CD8-positive, alpha-beta memory T cell (primary cell): ENCODE measurements around the gene CFAP206. TPM values are rescaled to one million over a fixed set of nuclear protein-coding genes. Genes with fewer than 3 reads are reported as not detected.

ENCODE experiments used
- CTCF ChIA-PET: fragments of 350-600 bp; sonication (Branson Sonifier 250); formaldehyde crosslinking; loops from one replicate; lab custom pipeline; 2021; ENCODE audit warnings: antibody characterized with exemption; lab: Charles Lee
- POLR2A ChIA-PET: fragments of 350-600 bp; sonication (Branson Sonifier 250); formaldehyde crosslinking; loops from one replicate; lab custom pipeline; 2021; ENCODE audit warnings: antibody characterized with exemption; lab: Charles Lee
- DNase-seq, 5 donors: peaks; one replicate each; pipeline versions ENCODE4 v3.0.0 to v3.0.0-alpha.2; 2020 to 2022; ENCODE audit warnings: mixed read lengths in 1 of 5
- H3K27ac ChIP-seq: one replicate; pipeline ENCODE4 v1.7.0; 2013; ENCODE audit warnings: low read depth, mild to moderate bottlenecking, low read length, moderate library complexity
- H3K27me3 ChIP-seq: 2 replicates; pipeline ENCODE4 v1.7.0; 2013; ENCODE audit warnings: low read length, mild to moderate bottlenecking; ENCODE audit not compliant: insufficient read depth, poor library complexity, severe bottlenecking
- H3K36me3 ChIP-seq: 2 replicates; pipeline ENCODE4 v1.7.0; 2013; ENCODE audit warnings: mild to moderate bottlenecking, low read length, moderate library complexity; ENCODE audit not compliant: insufficient read depth
- H3K4me1 ChIP-seq: 2 replicates; pipeline ENCODE4 v1.7.0; 2013; ENCODE audit warnings: mild to moderate bottlenecking, low read length, moderate library complexity; ENCODE audit not compliant: insufficient read depth
- H3K4me3 ChIP-seq: 2 replicates; pipeline ENCODE4 v1.7.0; 2013; ENCODE audit warnings: mild to moderate bottlenecking, low read length
- H3K9me3 ChIP-seq: 2 replicates; pipeline ENCODE4 v1.7.0; 2013; ENCODE audit warnings: mild to moderate bottlenecking, low read length
- H3K27ac Mint-ChIP-seq, 8 donors: one replicate each; pipeline ENCODE4 v1.8.0; 2020 to 2021; ENCODE audit warnings: mixed read lengths in 8 of 8, mild to moderate bottlenecking in 6 of 8, inconsistent platforms in 3 of 8, moderate library complexity in 3 of 8
- H3K27me3 Mint-ChIP-seq, 2 donors: one replicate each; pipeline ENCODE4 v1.8.0; 2020 to 2021; ENCODE audit warnings: mixed read lengths in 2 of 2, mild to moderate bottlenecking in 1 of 2, moderate library complexity in 1 of 2
- H3K36me3 Mint-ChIP-seq, 3 donors: one replicate each; pipeline ENCODE4 v1.8.0; 2020 to 2021; ENCODE audit warnings: mixed read lengths in 3 of 3, inconsistent platforms in 1 of 3, mild to moderate bottlenecking in 1 of 3
- H3K4me1 Mint-ChIP-seq, 3 donors: one replicate each; pipeline ENCODE4 v1.8.0; 2020 to 2021; ENCODE audit warnings: mixed read lengths in 3 of 3, inconsistent platforms in 1 of 3, mild to moderate bottlenecking in 1 of 3
- H3K4me3 Mint-ChIP-seq, 7 donors: one replicate each; pipeline ENCODE4 v1.8.0; 2020 to 2021; ENCODE audit warnings: mixed read lengths in 7 of 7, mild to moderate bottlenecking in 6 of 7, moderate library complexity in 4 of 7, inconsistent platforms in 2 of 7
- H3K9me3 Mint-ChIP-seq, 5 donors: one replicate each; pipeline ENCODE4 v1.8.0; 2020 to 2022; ENCODE audit warnings: mixed read lengths in 5 of 5, mild to moderate bottlenecking in 3 of 5, moderate library complexity in 2 of 5, inconsistent platforms in 1 of 5
- polyA plus RNA-seq: library from polyadenylated mRNA; unstranded; fragments of 300-500 nt; fragmentation: Illumina TruSeq; gene quantifications from one replicate; pipeline ENCODE4 v1.2.3, GENCODE V29; 2021
- total RNA-seq, 2 experiments: library from RNA; stranded (reverse); gene quantifications; one replicate each; pipeline ENCODE4 v1.2.3, GENCODE V29; 2021

The CFAP206 gene
- total and polyA plus RNA-seq, 3 experiments from 2014 or later: not detected

- Histone ChIP-seq H3K4me1 (no peaks in the 10 kb centered on the region), H3K27ac (no peak overlapping the region), H3K9me3 (no peaks in the 10 kb centered on the region), H3K36me3 (no peaks in the 10 kb centered on the region), H3K27me3 (no peaks in the 10 kb centered on the region), H3K4me3 (no peak overlapping the region)
- no peak overlapping the region for H3K27ac Mint-ChIP-seq
- peaks cover 4 to 26% of the 10 kb centered on the region in 2 donors for H3K27me3 Mint-ChIP-seq
- no peaks in the 10 kb centered on the region for H3K4me1 Mint-ChIP-seq
- CTCF ChIA-PET: interaction anchor here (1.6 kb wide), 1 partner anchor 10 kb away, joined by 3 read pairs; no protein-coding TSS in a partner anchor
- no peaks in the 10 kb centered on the region for H3K9me3 Mint-ChIP-seq
- H3K36me3 Mint-ChIP-seq: peaks cover 0 to 2% (median 0%) of the 10 kb centered on the region in 3 donors
- POLR2A ChIA-PET: no interaction called here
- H3K4me3 Mint-ChIP-seq: no peak overlapping the region
- no peak for DNase-seq
These were observed 22.7 kb downstream of the CFAP206 start for GRCh38 chr6:87430499-87430898.

GRCh38 chr6:87431263-87431662 lies 23.5 kb downstream of the CFAP206 start:
- no peaks in the 10 kb centered on the region for H3K27me3 ChIP-seq
- no peaks in the 10 kb centered on the region for H3K4me1 Mint-ChIP-seq
- H3K36me3 ChIP-seq: no peaks in the 10 kb centered on the region
- ChIA-PET CTCF (no interaction called here), POLR2A (no interaction called here)
- no peaks in the 10 kb centered on the region for H3K9me3 ChIP-seq
- no peak overlapping the region for H3K27ac Mint-ChIP-seq
- no peak overlapping the region for H3K4me3 ChIP-seq
- H3K27me3 Mint-ChIP-seq: peaks cover 4 to 26% of the 10 kb centered on the region in 2 donors
- no peak overlapping the region for H3K27ac ChIP-seq
- H3K9me3 Mint-ChIP-seq: no peaks in the 10 kb centered on the region
- H3K4me3 Mint-ChIP-seq: no peak overlapping the region
- H3K4me1 ChIP-seq: no peaks in the 10 kb centered on the region
- H3K36me3 Mint-ChIP-seq: peaks cover 0 to 2% (median 0%) of the 10 kb centered on the region in 3 donors
- no peak for DNase-seq

GRCh38 chr6:87436435-87436834 lies 28.7 kb downstream of the CFAP206 start:
- no peaks in the 10 kb centered on the region for H3K9me3 ChIP-seq
- no peaks in the 10 kb centered on the region for H3K36me3 ChIP-seq
- H3K27me3 ChIP-seq: no peaks in the 10 kb centered on the region
- Mint-ChIP-seq H3K27ac (no peak overlapping the region), H3K27me3 (peaks cover 5 to 26% of the 10 kb centered on the region in 2 donors), H3K9me3 (peaks cover 0 to 3% (median 0%) of the 10 kb centered on the region in 5 donors), H3K4me3 (no peak overlapping the region), H3K4me1 (no peaks in the 10 kb centered on the region), H3K36me3 (no peaks in the 10 kb centered on the region)
- DNase-seq: peak; percentile 4 to 59 (median 37)
- H3K4me3 ChIP-seq: no peak overlapping the region
- ChIA-PET POLR2A (no interaction called here), CTCF (interaction anchor here (0.6 kb wide), 1 partner anchor 28 kb away, joined by 3 read pairs; no protein-coding TSS in a partner anchor)
- no peaks in the 10 kb centered on the region for H3K4me1 ChIP-seq
- H3K27ac ChIP-seq: no peak overlapping the region

GRCh38 chr6:87441711-87442110 lies 33.9 kb downstream of the CFAP206 start:
- Mint-ChIP-seq H3K27ac (no peak overlapping the region), H3K4me1 (no peaks in the 10 kb centered on the region), H3K36me3 (peaks cover 0 to 3% (median 0%) of the 10 kb centered on the region in 3 donors), H3K27me3 (peaks cover 15 to 30% of the 10 kb centered on the region in 2 donors), H3K4me3 (no peak overlapping the region), H3K9me3 (peaks cover 4 to 13% (median 6%) of the 10 kb centered on the region in 5 donors)
- Histone ChIP-seq H3K9me3 (no peaks in the 10 kb centered on the region), H3K4me3 (no peak overlapping the region), H3K27me3 (no peaks in the 10 kb centered on the region), H3K4me1 (no peaks in the 10 kb centered on the region), H3K36me3 (no peaks in the 10 kb centered on the region), H3K27ac (no peak overlapping the region)
- CTCF ChIA-PET: no interaction called here
- POLR2A ChIA-PET: no interaction called here
- DNase-seq: no peak

- no peak for DNase-seq
- CTCF ChIA-PET: interaction anchor here (0.9 to 1.6 kb wide), 2 partner anchors 22 to 28 kb away, joined by 3 to 4 read pairs; no protein-coding TSS in a partner anchor
- H3K36me3 Mint-ChIP-seq: peaks cover 0 to 9% (median 0%) of the 10 kb centered on the region in 3 donors
These were observed 36.6 kb downstream of the CFAP206 start for GRCh38 chr6:87444362-87444761.

GRCh38 chr6:87465051-87465450 lies 57.3 kb downstream of the CFAP206 start:
- no peak overlapping the region for H3K4me3 Mint-ChIP-seq
- no peak overlapping the region for H3K4me3 ChIP-seq
- DNase-seq: no peak
- H3K36me3 Mint-ChIP-seq: no peaks in the 10 kb centered on the region
- H3K27ac Mint-ChIP-seq: no peak overlapping the region
- H3K27ac ChIP-seq: no peak overlapping the region
- CTCF ChIA-PET: no interaction called here
- no peaks in the 10 kb centered on the region for H3K36me3 ChIP-seq
- H3K4me1 Mint-ChIP-seq: no peaks in the 10 kb centered on the region
- H3K9me3 ChIP-seq: no peaks in the 10 kb centered on the region
- H3K4me1 ChIP-seq: no peaks in the 10 kb centered on the region
- peaks cover 30 to 42% of the 10 kb centered on the region in 2 donors for H3K27me3 Mint-ChIP-seq
- peaks cover 0 to 6% (median 2%) of the 10 kb centered on the region in 5 donors for H3K9me3 Mint-ChIP-seq
- H3K27me3 ChIP-seq: no peaks in the 10 kb centered on the region
- POLR2A ChIA-PET: no interaction called here

More at GRCh38 chr6:87444362-87444761, 36.6 kb downstream of the CFAP206 start:
- peaks cover 4 to 10% (median 6%) of the 10 kb centered on the region in 5 donors for H3K9me3 Mint-ChIP-seq
- H3K27me3 ChIP-seq: no peaks in the 10 kb centered on the region
- H3K4me1 ChIP-seq: no peaks in the 10 kb centered on the region
- no peak overlapping the region for H3K27ac Mint-ChIP-seq
- H3K4me1 Mint-ChIP-seq: no peaks in the 10 kb centered on the region
- POLR2A ChIA-PET: no interaction called here
- H3K4me3 Mint-ChIP-seq: no peak overlapping the region
- H3K9me3 ChIP-seq: no peaks in the 10 kb centered on the region
- no peak overlapping the region for H3K27ac ChIP-seq
- no peak overlapping the region for H3K4me3 ChIP-seq
- H3K36me3 ChIP-seq: no peaks in the 10 kb centered on the region
- peaks cover 18 to 53% of the 10 kb centered on the region in 2 donors for H3K27me3 Mint-ChIP-seq

- Histone ChIP-seq H3K27ac (peak within 1 kb of the TSS; percentile 87), H3K36me3 (no peaks in the 10 kb centered on the region), H3K9me3 (no peaks in the 10 kb centered on the region), H3K4me1 (peaks cover 10% of the 10 kb centered on the region), H3K27me3 (no peaks in the 10 kb centered on the region), H3K4me3 (peak within 1 kb of the TSS; percentile 76)
- Mint-ChIP-seq H3K9me3 (no peaks in the 10 kb centered on the region), H3K36me3 (peaks cover 0 to 9% (median 4%) of the 10 kb centered on the region in 3 donors), H3K27ac (peak within 1 kb of the TSS; percentile 95 to 100 (median 100)), H3K27me3 (peaks cover 6 to 8% of the 10 kb centered on the region in 2 donors), H3K4me1 (peaks cover 19 to 34% (median 23%) of the 10 kb centered on the region in 3 donors), H3K4me3 (peak within 1 kb of the TSS; percentile 98 to 100 (median 98))
- DNase-seq: peak; percentile 73 to 90 (median 84)
- ChIA-PET CTCF (interaction anchor here (1.4 kb wide), 1 partner anchor 151 kb away, joined by 4 read pairs; no protein-coding TSS in a partner anchor), POLR2A (interaction anchor here (0.6 to 1.2 kb wide), 3 partner anchors 65 to 317 kb away, joined by 3 to 4 read pairs (median 3); partner anchors contain the start of gene ZNF292)
These were observed 65.0 kb downstream of the CFAP206 start, which contains the start of gene SLC35A1 for GRCh38 chr6:87472525-87473418. TSS of gene SLC35A1 (plus strand) at chr6:87472974. CDS start at chr6:87473004, 30 bp downstream.
